Lower leg skin (tissue), 3 donors: ENCODE measurements around the gene SDHD.

Source experiments
- CTCF ChIP-seq, 3 donors: fragments of 450-650 bp; IDR thresholded peaks; one replicate each; pipeline ENCODE4 v1.5.1; 2016; ENCODE audit warnings: antibody characterized with exemption in 3 of 3, mild to moderate bottlenecking in 3 of 3, moderate library complexity in 2 of 3
- POLR2A ChIP-seq, 2 donors: fragments of 450-650 bp; IDR thresholded peaks; one replicate each; pipeline ENCODE4 v1.6.1; 2016 to 2017; ENCODE audit warnings: antibody characterized with exemption in 2 of 2, mild to moderate bottlenecking in 1 of 2, moderate library complexity in 1 of 2

- no peak for TF ChIP-seq CTCF (IDR thresholded peaks at IDR 0.05)
- no peak for TF ChIP-seq POLR2A (IDR thresholded peaks at IDR 0.05)
Observed at GRCh38 chr11:112073941-112074811, 12.5 kb upstream of the SDHD start, which contains the start of the genes NKAPD1 and PIH1D2.
